ENCODE results near the gene SWT1.

The SWT1 gene

GRCh38 chr1:185156854-185157598 is at the start of gene SWT1, which contains the start of gene TRMT1L:
Gene SWT1, plus strand, starts transcription at chr1:185157167. Its CDS starts 3,675 bp downstream, at chr1:185160842.
Gene TRMT1L, minus strand, starts transcription at chr1:185156953. Its CDS starts 241 bp downstream, at chr1:185156712.
- DNase-seq, result peak; percentile 98

- DNase-seq, result no peak
Observed at GRCh38 chr1:185108321-185108720, 48.6 kb upstream of the SWT1 start.

- no peak for DNase-seq
Observed at GRCh38 chr1:185110145-185110544, 46.8 kb upstream of the SWT1 start.

- no peak for DNase-seq
Observed at GRCh38 chr1:185111873-185112272, 45.1 kb upstream of the SWT1 start.

- no peak for DNase-seq
Observed at GRCh38 chr1:185112356-185112755, 44.6 kb upstream of the SWT1 start.

- no peak for DNase-seq
Observed at GRCh38 chr1:185129708-185130107, 27.3 kb upstream of the SWT1 start.

GRCh38 chr1:185132534-185132933 is 24.4 kb upstream of the SWT1 start:
- DNase-seq, result no peak

GRCh38 chr1:185137896-185138545 is 18.9 kb upstream of the SWT1 start:
- DNase-seq, result no peak

GRCh38 chr1:185139246-185139645 is 17.7 kb upstream of the SWT1 start:
- DNase-seq, result no peak

GRCh38 chr1:185144233-185144632 is 12.7 kb upstream of the SWT1 start:
- DNase-seq, result no peak

GRCh38 chr1:185151215-185151614 is 5.8 kb upstream of the SWT1 start:
- DNase-seq, result no peak

GRCh38 chr1:185152187-185152767 is 4.7 kb upstream of the SWT1 start:
- no peak for DNase-seq

- no peak for DNase-seq
Observed at GRCh38 chr1:185154912-185155513, 2.0 kb upstream of the SWT1 start.

- DNase-seq, result no peak
Observed at GRCh38 chr1:185155600-185156287, 1.2 kb upstream of the SWT1 start.

- DNase-seq, result no peak
Observed at GRCh38 chr1:185156288-185156853, 596 bp upstream of the SWT1 start.

- DNase-seq, result no peak
Observed at GRCh38 chr1:185157599-185158412, 839 bp downstream of the SWT1 start.

- DNase-seq, result no peak
Observed at GRCh38 chr1:185158800-185159199, 1.8 kb downstream of the SWT1 start.

GRCh38 chr1:185159966-185160365 is 3.0 kb downstream of the SWT1 start:
- DNase-seq, result no peak

GRCh38 chr1:185162491-185162890 is 5.5 kb downstream of the SWT1 start:
- DNase-seq, result no peak

- no peak for DNase-seq
Observed at GRCh38 chr1:185166106-185166505, 9.1 kb downstream of the SWT1 start.

- peak; percentile 24 for DNase-seq
Observed at GRCh38 chr1:185170291-185170848, 13.4 kb downstream of the SWT1 start.

Measured in activated CD8-positive, alpha-beta memory T cell treated with anti-CD3 and anti-CD28 coated beads, Interleukin-2, amount 50 U/mL, for 4 hours (primary cell).